Measurements from ENCODE around the gene CHN2. TPM values are rescaled to one million over a fixed set of nuclear protein-coding genes. Genes with fewer than 3 reads are reported as not detected.

The CHN2 gene
- total RNA-seq, 1 experiment from 2014 or later, result 5.1 TPM

GRCh38 chr7:29398011-29398410 is 203.4 kb downstream of the CHN2 start:
- POLR2A ChIA-PET, result interaction anchor here (1.4 kb wide), 1 partner anchor 17 kb away, joined by 3 read pairs; no protein-coding TSS in a partner anchor
- CTCF ChIA-PET, result interaction anchor here (0.5 to 2.8 kb wide), 5 partner anchors 11 to 787 kb away, joined by 3 to 15 read pairs (median 12); no protein-coding TSS in a partner anchor
- intact Hi-C loops (cut with micrococcal nuclease), result no loop called here
- no TSS peak for BruUV-seq (replicated peaks)
- no peak for DNase-seq (ENCODE audit: unreplicated experiment)
- Mint-ChIP-seq H3K4me3 (ENCODE audit: unreplicated experiment) (no peak overlapping the region), H3K36me3 (ENCODE audit: insufficient read depth, unreplicated experiment) (peaks cover 11% of the 10 kb centered on the region), H3K27me3 (ENCODE audit: insufficient read depth, unreplicated experiment) (no peaks in the 10 kb centered on the region), H3K9me3 (ENCODE audit: unreplicated experiment) (no peaks in the 10 kb centered on the region), H3K27ac (ENCODE audit: low read depth, unreplicated experiment) (no peak overlapping the region), H3K4me1 (ENCODE audit: insufficient read depth, unreplicated experiment) (no peaks in the 10 kb centered on the region)
- TF ChIP-seq, protein P1, sequence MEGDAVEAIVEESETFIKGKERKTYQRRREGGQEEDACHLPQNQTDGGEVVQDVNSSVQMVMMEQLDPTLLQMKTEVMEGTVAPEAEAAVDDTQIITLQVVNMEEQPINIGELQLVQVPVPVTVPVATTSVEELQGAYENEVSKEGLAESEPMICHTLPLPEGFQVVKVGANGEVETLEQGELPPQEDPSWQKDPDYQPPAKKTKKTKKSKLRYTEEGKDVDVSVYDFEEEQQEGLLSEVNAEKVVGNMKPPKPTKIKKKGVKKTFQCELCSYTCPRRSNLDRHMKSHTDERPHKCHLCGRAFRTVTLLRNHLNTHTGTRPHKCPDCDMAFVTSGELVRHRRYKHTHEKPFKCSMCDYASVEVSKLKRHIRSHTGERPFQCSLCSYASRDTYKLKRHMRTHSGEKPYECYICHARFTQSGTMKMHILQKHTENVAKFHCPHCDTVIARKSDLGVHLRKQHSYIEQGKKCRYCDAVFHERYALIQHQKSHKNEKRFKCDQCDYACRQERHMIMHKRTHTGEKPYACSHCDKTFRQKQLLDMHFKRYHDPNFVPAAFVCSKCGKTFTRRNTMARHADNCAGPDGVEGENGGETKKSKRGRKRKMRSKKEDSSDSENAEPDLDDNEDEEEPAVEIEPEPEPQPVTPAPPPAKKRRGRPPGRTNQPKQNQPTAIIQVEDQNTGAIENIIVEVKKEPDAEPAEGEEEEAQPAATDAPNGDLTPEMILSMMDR (IDR thresholded peaks at IDR 0.05; ENCODE audit: unreplicated experiment), result no peak

DNA sequence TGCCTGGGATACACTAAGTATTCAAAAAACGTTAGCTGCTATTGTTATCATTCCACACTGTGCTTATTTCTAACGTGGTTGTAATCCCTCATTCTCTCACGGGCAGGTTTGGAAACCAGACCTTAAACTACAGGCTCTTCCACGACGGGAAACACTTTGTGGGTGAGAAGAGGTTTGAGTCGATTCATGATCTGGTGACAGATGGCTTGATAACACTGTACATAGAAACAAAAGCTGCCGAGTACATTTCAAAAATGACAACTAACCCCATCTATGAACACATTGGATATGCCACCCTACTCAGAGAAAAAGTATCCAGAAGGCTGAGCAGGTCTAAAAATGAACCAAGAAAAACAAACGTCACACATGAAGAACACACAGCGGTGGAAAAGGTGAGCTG is 205.9 kb downstream of the CHN2 start:
- intact Hi-C loops (cut with micrococcal nuclease), result no loop called here
- ChIA-PET CTCF (interaction anchor here (0.7 to 2.4 kb wide), 4 partner anchors 8 to 490 kb away, joined by 3 to 9 read pairs (median 6); no protein-coding TSS in a partner anchor), POLR2A (no interaction called here)
- TF ChIP-seq, protein P1 (IDR thresholded peaks at IDR 0.05; ENCODE audit: unreplicated experiment), result no peak
- peaks cover 11% of the 10 kb centered on the region for H3K36me3 Mint-ChIP-seq (ENCODE audit: insufficient read depth, unreplicated experiment)
- H3K9me3 Mint-ChIP-seq (ENCODE audit: unreplicated experiment), result no peaks in the 10 kb centered on the region
- BruUV-seq (replicated peaks), result no TSS peak
- H3K27ac Mint-ChIP-seq (ENCODE audit: low read depth, unreplicated experiment), result no peak overlapping the region
- no peaks in the 10 kb centered on the region for H3K4me1 Mint-ChIP-seq (ENCODE audit: insufficient read depth, unreplicated experiment)
- DNase-seq (ENCODE audit: unreplicated experiment), result no peak
- no peak overlapping the region for H3K4me3 Mint-ChIP-seq (ENCODE audit: unreplicated experiment)
- no peaks in the 10 kb centered on the region for H3K27me3 Mint-ChIP-seq (ENCODE audit: insufficient read depth, unreplicated experiment)

- Mint-ChIP-seq H3K27ac (ENCODE audit: low read depth, unreplicated experiment) (no peak overlapping the region), H3K4me3 (ENCODE audit: unreplicated experiment) (no peak overlapping the region), H3K4me1 (ENCODE audit: insufficient read depth, unreplicated experiment) (no peaks in the 10 kb centered on the region), H3K9me3 (ENCODE audit: unreplicated experiment) (no peaks in the 10 kb centered on the region), H3K36me3 (ENCODE audit: insufficient read depth, unreplicated experiment) (peaks cover 11% of the 10 kb centered on the region), H3K27me3 (ENCODE audit: insufficient read depth, unreplicated experiment) (no peaks in the 10 kb centered on the region)
- intact Hi-C loops (cut with micrococcal nuclease), result no loop called here
- no peak for DNase-seq (ENCODE audit: unreplicated experiment)
- TF ChIP-seq, protein P1 (IDR thresholded peaks at IDR 0.05; ENCODE audit: unreplicated experiment), result no peak
- no TSS peak for BruUV-seq (replicated peaks)
- POLR2A ChIA-PET, result no interaction called here
- CTCF ChIA-PET, result interaction anchor here (0.5 to 2.4 kb wide), 5 partner anchors 281 to 479 kb away, joined by 3 to 9 read pairs (median 5); no protein-coding TSS in a partner anchor
Measured at GRCh38 chr7:29401769-29402168, 207.2 kb downstream of the CHN2 start.

DNA sequence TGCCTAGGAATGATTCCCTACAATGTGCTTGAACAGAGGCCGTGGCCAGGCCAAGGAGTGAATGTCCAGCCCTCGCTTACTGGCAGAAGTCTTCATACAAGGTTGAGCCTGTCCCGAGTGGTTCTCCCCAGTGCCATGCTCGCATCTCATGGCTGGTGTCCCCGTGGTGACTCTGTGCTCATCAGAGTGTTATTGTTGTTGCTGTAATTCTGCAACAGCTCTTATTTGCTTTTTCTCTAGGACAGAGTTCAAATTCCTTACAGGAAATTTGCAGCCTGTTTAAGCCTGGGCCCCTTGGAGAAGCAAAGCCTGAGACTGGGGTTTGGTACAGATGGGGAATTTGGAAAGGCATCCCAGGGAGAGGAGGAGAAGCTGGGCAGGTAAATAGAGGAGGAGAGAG is 211.3 kb downstream of the CHN2 start:
- BruUV-seq (replicated peaks), result no TSS peak
- TF ChIP-seq, protein P1 (IDR thresholded peaks at IDR 0.05; ENCODE audit: unreplicated experiment), result no peak
- Mint-ChIP-seq H3K36me3 (ENCODE audit: insufficient read depth, unreplicated experiment) (no peaks in the 10 kb centered on the region), H3K27ac (ENCODE audit: low read depth, unreplicated experiment) (no peak overlapping the region), H3K27me3 (ENCODE audit: insufficient read depth, unreplicated experiment) (no peaks in the 10 kb centered on the region), H3K4me1 (ENCODE audit: insufficient read depth, unreplicated experiment) (no peaks in the 10 kb centered on the region), H3K4me3 (ENCODE audit: unreplicated experiment) (no peak overlapping the region), H3K9me3 (ENCODE audit: unreplicated experiment) (no peaks in the 10 kb centered on the region)
- POLR2A ChIA-PET, result interaction anchor here (0.6 to 1.2 kb wide), 3 partner anchors 19 to 283 kb away, joined by 3 to 8 read pairs (median 4); no protein-coding TSS in a partner anchor
- no peak for DNase-seq (ENCODE audit: unreplicated experiment)
- CTCF ChIA-PET, result interaction anchor here (1.0 to 9.6 kb wide), 7 partner anchors 217 to 481 kb away, joined by 3 to 230 read pairs (median 18); no protein-coding TSS in a partner anchor
- intact Hi-C loops (cut with micrococcal nuclease), result loop anchor here (5.0 kb wide), 1 partner anchor 1109 kb away; no protein-coding TSS in a partner anchor
